Testis (tissue), 3 donors: ENCODE measurements around the gene CLCN3. TPM values are rescaled to one million over a fixed set of nuclear protein-coding genes. Genes with fewer than 3 reads are reported as not detected.

Source experiments
- DNase-seq: peaks from one replicate; pipeline ENCODE4 v3.0.0-alpha.2; 2019
- H3K27ac ChIP-seq, 2 donors: fragments of 200-600 bp; sonication (generic); one replicate each; pipeline ENCODE4 v1.5.1; 2019
- H3K27me3 ChIP-seq: fragments of 200-600 bp; sonication (generic); one replicate; pipeline ENCODE4 v1.5.1; 2019
- H3K36me3 ChIP-seq: fragments of 200-600 bp; sonication (generic); one replicate; pipeline ENCODE4 v1.5.1; 2017; ENCODE audit warnings: low read depth; ENCODE audit errors: missing control alignments
- H3K4me1 ChIP-seq: fragments of 200-600 bp; sonication (generic); one replicate; pipeline ENCODE4 v1.5.1; 2019
- H3K4me3 ChIP-seq, 2 donors: fragments of 200-600 bp; sonication (generic); one replicate each; pipeline ENCODE4 v1.5.1; 2017 to 2019
- H3K9me3 ChIP-seq: fragments of 200-600 bp; sonication (generic); one replicate; pipeline ENCODE4 v1.5.1; 2017
- POLR2A ChIP-seq: fragments of 450-650 bp; IDR thresholded peaks from one replicate; pipeline ENCODE4 v1.6.1; 2017; ENCODE audit warnings: antibody characterized with exemption, mild to moderate bottlenecking, moderate library complexity
- WGBS, 2 donors: methylation state at CpG; one replicate each; pipeline ENCODE4 v1.1.5; 2018; 5-methylcytosine and 5-hydroxymethylcytosine counted together
- intact Hi-C: fragments of 100-400 bp; cut with DNase I; formaldehyde crosslinking; loops from one replicate; pipeline ENCODE4 v1.15.1; 2023; ENCODE audit warnings: low total_unique reads
- polyA plus RNA-seq: library from polyadenylated mRNA; stranded (reverse); fragments of 350-450 nt; fragmentation: Illumina TruSeq; extraction: RNeasy Lipid Tissue Mini Kit (QIAGEN cat#74804); gene quantifications from one replicate; pipeline ENCODE4 v1.2.3, GENCODE V29; 2014; ENCODE audit warnings: low read depth, low replicate concordance; ENCODE audit not compliant: insufficient read depth
- total RNA-seq, 2 donors: library from RNA; depleted of rRNA; stranded (reverse); fragments of >200 nt; gene quantifications; one replicate each; pipeline ENCODE4 v1.2.3, GENCODE V29; 2016
- TF ChIP-seq, protein P1 (sequence below), 3 experiments: fragments of 450-650 bp in 2 of 3; fragments of 200-600 bp in 1 of 3; sonication (generic) in 1 of 3; IDR thresholded peaks; one replicate each; pipeline ENCODE4 v1.5.1; 2016 to 2019; ENCODE audit warnings: antibody characterized with exemption in 3 of 3, mild to moderate bottlenecking in 2 of 3, moderate library complexity in 1 of 3

Gene CLCN3
- total and polyA plus RNA-seq, 3 donors from 2014 or later, result 63.0 to 97.4 (median 89.2) TPM

DNA sequence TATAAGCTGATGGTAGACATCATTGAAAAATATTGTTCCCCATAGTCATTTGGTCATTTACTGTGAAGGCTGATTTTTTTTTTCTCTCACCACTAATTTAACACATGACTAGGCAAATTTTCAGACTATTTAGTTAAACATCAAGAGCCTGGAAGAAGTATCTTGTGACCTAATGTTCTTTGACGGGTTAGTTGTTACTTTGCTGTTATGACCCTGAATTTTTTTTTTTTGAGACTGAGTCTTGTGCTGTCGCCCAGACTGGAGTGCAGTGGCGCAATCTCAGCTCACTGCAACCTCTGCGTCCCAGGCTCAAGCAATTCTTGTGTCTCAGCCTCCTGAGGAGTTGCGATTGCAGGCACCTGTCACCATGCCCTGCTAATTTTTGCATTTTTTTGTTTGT, 70.4 kb downstream of the CLCN3 start:
- Histone ChIP-seq H3K4me1 (no peaks in the 10 kb centered on the region), H3K9me3 (no peaks in the 10 kb centered on the region), H3K27ac (no peak overlapping the region), H3K27me3 (no peaks in the 10 kb centered on the region), H3K36me3 (no peaks in the 10 kb centered on the region), H3K4me3 (no peak overlapping the region)
- no peak for DNase-seq
- WGBS, 2 donors, result 71 to 84% methylated on average over 5 of the region's 5 CpGs
- TF ChIP-seq POLR2A, result no peak
- TF ChIP-seq, protein P1, sequence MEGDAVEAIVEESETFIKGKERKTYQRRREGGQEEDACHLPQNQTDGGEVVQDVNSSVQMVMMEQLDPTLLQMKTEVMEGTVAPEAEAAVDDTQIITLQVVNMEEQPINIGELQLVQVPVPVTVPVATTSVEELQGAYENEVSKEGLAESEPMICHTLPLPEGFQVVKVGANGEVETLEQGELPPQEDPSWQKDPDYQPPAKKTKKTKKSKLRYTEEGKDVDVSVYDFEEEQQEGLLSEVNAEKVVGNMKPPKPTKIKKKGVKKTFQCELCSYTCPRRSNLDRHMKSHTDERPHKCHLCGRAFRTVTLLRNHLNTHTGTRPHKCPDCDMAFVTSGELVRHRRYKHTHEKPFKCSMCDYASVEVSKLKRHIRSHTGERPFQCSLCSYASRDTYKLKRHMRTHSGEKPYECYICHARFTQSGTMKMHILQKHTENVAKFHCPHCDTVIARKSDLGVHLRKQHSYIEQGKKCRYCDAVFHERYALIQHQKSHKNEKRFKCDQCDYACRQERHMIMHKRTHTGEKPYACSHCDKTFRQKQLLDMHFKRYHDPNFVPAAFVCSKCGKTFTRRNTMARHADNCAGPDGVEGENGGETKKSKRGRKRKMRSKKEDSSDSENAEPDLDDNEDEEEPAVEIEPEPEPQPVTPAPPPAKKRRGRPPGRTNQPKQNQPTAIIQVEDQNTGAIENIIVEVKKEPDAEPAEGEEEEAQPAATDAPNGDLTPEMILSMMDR (IDR thresholded peaks at IDR 0.05), result no peak
- intact Hi-C loops, result no loop called here

DNA sequence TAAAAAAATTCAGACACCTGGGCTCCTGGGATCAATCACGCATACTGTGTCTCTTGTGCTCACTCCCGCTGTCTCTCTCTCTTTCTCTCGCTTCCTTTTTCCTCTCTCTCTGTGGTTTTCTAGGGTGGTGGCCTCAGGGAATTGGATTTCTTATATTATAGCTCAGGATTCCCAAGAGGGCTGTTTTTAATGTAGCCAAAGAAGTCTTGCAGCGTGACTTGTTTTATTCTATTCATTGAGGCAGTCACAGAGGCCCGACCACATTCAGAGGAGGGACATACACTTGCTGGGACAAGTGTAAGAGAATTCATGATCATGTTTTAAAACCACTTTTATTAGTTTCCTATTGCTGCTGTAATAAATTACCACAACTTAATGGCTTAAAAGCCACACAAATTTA, 78.0 kb downstream of the CLCN3 start:
- WGBS, 2 donors, result 94 to 95% methylated on average over 5 of the region's 5 CpGs
- Histone ChIP-seq H3K4me1 (no peaks in the 10 kb centered on the region), H3K36me3 (no peaks in the 10 kb centered on the region), H3K4me3 (no peak overlapping the region), H3K9me3 (no peaks in the 10 kb centered on the region), H3K27ac (no peak overlapping the region), H3K27me3 (no peaks in the 10 kb centered on the region)
- TF ChIP-seq POLR2A, result no peak
- TF ChIP-seq, protein P1 (IDR thresholded peaks at IDR 0.05), result no peak
- no peak for DNase-seq
- intact Hi-C loops, result no loop called here

DNA sequence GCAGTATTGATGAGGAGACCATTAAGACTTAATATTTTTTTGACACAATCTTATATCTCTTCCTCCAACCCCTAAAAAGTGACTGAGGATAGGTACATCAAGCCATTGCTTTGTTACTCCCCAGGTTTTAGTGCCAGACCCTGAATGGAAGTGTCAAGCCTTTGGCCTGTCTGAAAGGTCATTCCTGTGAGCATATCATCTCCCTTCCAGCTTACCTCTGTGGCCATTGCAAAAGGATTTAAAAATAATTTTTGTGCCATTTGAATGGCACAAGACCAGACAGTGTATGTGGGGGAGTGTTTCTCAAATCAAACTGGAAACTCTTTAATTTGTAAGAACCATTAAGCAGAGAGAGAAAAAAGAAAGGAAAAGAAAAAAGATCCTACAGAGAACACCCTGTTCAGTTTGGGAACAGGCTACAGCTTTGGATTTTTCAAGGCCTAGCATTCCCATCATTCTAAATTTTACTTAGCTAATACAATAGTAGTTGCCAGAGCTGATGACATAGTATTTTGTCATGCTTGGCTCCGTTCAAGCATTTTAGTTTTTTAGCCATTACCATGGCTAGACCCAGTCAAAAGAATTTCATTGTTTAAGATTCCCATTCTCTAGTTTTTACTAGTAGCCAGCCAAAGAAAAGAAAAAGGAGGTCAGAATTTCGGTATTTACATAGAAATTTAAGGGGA, 87.7 kb downstream of the CLCN3 start:
- H3K27me3 ChIP-seq, result no peaks in the 10 kb centered on the region
- TF ChIP-seq POLR2A, result no peak
- TF ChIP-seq, protein P1 (IDR thresholded peaks at IDR 0.05), result no peak
- no peaks in the 10 kb centered on the region for H3K9me3 ChIP-seq
- WGBS, 2 donors, result 74 to 83% methylated on average over 2 of the region's 2 CpGs
- intact Hi-C loops, result no loop called here
- no peaks in the 10 kb centered on the region for H3K4me1 ChIP-seq
- H3K4me3 ChIP-seq, result no peak overlapping the region
- DNase-seq, result no peak
- H3K27ac ChIP-seq, result peak overlapping the region in 1 of 2 donors; percentile 33
- no peaks in the 10 kb centered on the region for H3K36me3 ChIP-seq

GRCh38 chr4:169715826-169716225, 95.4 kb downstream of the CLCN3 start:
- H3K4me1 ChIP-seq, result no peaks in the 10 kb centered on the region

More at GRCh38 chr4:169715826-169716225, 95.4 kb downstream of the CLCN3 start:
- TF ChIP-seq POLR2A, result no peak
- TF ChIP-seq, protein P1 (IDR thresholded peaks at IDR 0.05), result no peak
- no peaks in the 10 kb centered on the region for H3K9me3 ChIP-seq
- H3K27ac ChIP-seq, result no peak overlapping the region
- intact Hi-C loops, result no loop called here
- no peaks in the 10 kb centered on the region for H3K36me3 ChIP-seq
- DNase-seq, result no peak
- no peak overlapping the region for H3K4me3 ChIP-seq
- no peaks in the 10 kb centered on the region for H3K27me3 ChIP-seq
- WGBS, 2 donors, result 88 to 91% methylated on average over 2 of the region's 2 CpGs
